ENCODE data around the gene OBP2A. TPM values are rescaled to one million over a fixed set of nuclear protein-coding genes. Genes with fewer than 3 reads are reported as not detected.
"Not testable (repeated sequence)": the region's sequence is repeated elsewhere in the genome, so short reads cannot be mapped to it uniquely, and the experiment has no call there.

The OBP2A gene
- total RNA-seq, 1 experiment from 2014 or later = not detected

DNA sequence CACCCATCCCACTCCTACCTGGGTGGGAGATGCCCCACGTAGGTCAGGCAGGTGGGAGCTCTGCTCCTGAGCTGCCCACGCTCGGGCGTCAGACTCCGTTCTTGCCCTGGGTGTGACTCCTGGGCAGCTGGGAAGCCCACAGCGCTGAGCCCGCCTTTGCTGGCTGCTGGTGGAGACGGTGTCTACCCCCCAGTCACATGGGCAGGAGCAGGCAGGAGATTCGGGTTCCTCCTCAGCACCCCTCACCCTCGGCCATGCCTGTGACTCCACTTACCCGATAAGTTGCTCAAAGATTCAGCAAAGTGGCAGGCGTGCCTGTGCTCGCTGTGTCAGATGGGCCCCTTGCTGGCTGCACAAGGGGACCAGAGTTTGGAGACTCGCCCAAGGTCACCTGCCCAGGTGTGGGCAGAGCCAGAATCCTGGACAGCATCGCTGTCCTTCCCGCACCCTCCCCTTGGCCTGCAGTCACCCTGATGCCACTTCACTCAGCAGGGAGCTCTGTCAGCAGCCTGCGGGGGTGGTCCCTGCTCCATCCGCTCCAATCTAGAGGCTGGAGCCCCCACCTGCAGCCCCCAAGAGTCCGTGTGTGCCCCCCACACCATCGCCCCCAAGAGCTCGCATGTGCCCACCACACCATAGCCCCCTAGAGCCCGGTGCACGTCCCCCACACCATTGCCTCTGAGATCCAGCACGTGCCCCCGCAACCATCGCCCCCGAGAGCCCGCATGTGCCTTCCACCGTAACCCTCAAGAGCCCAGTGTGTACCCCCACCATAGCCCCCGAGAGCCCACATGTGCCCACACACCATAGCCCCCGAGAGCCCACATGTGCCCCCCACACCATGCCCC lies 20.5 kb upstream of the OBP2A start:
- no peak for DNase-seq (ENCODE audit: extremely low read depth, low read depth)

DNA sequence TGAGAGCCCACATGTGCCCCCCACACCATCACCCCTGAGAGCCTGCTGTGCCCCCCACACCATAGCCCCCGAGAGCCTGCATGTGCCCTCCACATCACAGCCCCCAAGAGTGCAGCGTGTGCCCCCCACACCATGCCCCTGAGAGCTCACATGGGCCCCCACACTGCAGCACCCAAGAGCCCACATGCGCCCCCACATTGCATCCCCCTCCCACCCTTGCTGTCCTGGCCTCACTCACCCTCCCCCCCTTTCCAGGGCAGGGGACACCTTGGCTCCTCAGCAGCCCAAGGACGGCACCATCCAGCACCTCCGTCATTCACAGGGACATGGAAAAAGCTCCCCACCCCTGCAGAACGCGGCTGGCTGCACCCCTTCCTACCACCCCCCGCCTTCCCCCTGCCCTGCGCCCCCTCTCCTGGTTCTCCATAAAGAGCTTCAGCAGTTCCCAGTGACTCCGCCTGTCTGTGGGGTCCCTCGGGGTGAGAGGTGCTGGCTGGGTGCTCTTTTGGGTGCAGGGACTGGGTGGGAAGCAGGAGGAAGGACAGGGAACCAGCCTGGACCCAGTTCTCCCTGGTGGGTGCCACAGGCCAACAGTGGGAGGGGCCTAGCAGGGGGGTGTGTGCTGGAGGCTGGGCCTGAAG lies 19.7 kb upstream of the OBP2A start:
- DNase-seq (ENCODE audit: extremely low read depth, low read depth) = peak; percentile 89

DNA sequence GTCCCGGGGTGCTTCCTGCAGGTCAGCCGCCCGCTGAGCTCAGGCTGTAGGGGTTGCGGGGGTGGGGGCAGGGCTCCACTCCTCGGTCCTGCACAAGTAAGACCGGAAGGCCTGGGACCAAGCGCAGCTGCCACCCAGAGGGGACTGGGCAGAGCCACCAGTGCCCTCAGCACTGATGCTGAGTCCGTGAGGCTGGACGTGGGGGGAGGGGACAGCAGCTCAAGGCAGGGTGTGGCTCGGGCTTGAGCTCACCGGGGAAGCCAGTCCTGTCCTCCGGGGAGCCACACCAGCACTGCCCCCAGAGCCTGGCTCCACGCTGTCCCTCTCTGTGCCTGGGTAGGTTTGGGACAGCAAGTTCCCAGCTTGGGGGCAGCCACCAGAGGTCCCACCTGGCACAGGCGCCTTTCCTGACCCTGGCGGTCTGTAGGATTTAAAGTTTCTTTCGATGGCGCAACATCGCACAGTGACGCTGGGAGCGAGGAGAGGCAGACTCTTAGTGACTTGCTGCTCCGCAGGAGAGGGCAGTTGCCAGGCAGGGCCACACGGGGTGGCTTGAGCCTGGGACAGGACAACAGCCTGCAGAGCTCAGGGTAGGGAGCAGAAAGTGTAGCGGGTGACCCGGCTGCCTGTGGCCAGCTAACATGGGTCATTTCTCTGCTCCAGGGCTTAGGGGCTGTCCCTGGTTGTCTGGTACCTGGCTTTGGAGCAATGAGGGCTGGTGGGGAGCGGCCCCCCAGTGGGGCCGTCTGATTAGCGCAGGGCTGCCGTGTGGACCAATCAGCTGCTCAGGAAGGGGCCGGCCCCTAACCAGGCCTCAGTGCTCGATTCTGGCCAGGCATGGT lies 19.0 kb upstream of the OBP2A start:
- DNase-seq (ENCODE audit: extremely low read depth, low read depth) = peak; percentile 88

DNA sequence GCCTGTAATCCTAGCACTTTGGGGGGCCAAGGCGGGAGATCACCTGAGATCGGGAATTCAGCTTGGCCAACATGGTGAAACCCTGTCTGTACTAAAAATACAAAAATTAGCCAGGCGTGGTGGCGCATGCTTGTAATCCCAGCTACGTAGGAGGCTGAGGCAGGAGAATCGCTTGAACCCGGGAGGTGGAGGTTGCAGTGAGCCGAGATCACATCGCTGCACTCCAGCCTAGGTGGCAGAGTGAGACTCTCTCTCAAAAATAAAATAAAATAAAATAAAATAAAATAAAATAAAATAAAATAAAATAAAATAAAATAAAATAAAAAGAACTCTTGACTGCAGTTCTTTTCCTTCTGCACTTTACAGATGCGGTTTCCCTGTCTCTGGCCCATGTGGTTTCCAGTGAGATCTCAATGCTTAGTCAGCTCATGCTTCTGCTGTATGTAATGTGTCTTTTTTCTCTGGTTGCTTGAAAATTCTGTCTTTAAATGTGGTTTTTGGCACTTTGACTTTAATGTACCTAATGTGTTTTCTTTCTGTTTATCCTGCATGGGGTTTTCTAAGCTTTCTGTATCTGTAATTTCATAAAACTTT lies 17.0 kb upstream of the OBP2A start:
- not testable (repeated sequence) for DNase-seq (ENCODE audit: extremely low read depth, low read depth)

DNA sequence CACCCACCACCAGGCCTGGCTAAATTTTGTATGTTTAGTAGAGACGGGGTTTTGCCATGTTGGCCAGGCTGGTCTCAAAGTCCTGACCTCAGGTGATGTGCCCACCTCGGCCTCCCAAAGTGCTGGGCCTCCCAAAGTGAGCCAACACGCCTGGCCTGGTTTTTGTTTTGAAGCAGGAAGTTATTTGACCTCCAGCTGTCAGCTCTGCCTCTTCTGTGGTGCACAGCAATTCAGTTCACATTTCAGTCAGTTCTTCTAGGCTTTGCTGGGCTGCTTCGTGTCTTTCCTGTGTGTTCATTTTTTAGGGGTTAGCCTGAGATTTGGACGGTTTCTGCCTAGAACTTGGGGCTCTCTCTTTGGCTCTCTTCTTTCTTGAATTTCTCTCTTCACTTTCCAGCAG lies 15.8 kb upstream of the OBP2A start:
- no peak for DNase-seq (ENCODE audit: extremely low read depth, low read depth)

DNA sequence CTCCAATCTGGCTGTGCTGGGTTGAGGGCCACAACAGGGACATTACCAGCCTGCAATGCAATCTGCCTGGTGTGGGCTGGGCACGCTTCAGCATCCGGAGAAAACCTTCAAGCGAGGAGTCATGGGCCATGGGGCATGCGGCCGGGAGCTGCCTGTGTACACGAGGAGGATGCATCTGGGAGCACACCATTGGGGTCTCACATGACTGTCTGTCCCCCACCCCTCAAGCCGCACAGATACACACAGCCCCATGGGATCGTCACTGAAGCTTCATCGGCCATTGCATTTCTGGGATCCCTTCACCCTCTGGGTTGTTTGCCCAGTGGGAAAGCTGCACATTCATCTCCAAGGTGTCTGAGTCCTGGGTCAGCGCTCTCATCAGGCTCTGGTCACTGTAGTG lies 14.8 kb upstream of the OBP2A start:
- no peak for DNase-seq (ENCODE audit: extremely low read depth, low read depth)

DNA sequence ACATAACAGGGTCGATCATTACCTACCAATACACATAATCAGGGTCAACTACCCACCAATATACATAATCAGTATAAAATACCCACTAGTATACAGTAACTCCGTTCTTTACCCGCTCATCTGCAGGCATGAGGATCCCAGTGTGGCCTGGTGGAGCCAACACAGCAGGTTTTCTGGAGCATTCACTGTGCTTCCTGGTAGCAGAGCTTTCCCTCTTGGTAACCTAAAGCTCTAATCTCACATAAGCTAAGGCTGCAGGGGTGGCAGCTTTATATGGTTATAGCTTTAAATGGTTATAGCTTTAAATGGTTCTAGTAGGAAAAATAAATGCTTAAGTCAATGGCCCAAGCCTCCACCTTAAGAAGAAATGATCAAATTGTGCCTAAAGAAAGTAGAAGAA lies 12.8 kb upstream of the OBP2A start:
- DNase-seq (ENCODE audit: extremely low read depth, low read depth) = no peak

DNA sequence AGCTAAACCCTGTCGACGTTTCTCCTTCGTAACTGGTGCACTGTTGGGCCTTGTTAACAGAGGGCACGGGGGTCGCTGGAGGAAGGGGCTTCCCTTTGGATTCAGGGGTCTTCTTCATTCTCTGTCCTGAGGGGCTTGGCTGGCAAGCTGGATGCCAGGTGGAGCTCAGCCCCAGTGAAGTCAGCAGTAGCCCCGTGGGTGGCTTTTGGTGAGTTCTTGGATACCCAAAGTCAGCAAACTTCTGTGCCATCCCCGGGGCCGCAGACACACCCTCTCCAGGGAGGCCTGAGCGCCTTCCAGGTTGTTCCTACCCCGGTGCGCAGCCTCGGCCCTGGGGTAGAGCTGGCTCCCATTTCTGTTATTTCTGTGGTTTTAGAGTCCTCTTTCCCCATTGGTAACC lies 12.3 kb upstream of the OBP2A start:
- no peak for DNase-seq (ENCODE audit: extremely low read depth, low read depth)

DNA sequence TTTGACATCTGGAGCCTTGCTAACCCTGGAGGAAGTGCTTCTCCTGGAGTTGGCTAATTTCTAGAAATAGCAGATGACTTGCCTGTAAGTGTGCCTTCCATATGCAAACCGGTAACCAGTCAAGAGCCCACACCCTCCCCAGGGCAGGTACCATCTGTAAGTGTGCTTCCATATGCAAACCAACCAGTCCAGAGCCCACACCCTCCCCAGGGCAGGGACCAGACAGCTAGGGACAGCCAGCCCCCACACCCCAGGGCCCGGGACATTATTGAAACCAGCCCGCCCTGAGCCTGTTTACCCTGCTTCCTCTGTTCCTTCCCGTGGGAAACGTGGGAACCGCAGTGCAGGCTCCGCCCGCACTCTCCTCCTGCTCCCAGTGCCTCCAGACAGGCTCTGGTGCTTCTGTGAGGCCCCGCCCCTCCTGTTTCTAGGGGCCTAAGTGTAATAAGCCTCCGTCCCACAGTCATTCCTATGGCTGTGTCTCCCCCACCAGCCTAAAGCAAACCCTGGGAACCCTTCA lies 11.7 kb upstream of the OBP2A start:
- not testable (repeated sequence) for DNase-seq (ENCODE audit: extremely low read depth, low read depth)

DNA sequence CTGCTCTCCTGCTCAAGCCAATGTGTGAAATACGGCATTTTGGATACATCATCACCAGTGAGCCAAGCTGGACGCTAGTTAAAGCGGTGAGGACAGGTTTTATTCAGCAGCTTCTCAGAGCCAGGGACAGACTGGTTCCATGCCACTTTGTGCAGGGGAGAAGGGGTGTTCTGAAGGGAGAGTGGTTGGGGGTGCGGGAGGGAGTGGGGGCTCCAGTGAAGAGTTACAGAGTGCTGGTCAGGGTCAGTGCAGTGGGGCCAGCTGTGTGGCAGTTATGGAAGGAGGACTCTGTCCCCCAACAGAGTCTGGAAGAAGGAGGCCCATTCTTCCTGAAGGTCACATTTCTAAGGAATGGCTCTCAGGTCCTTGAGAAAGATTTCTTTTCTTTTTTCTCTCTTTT lies 11.1 kb upstream of the OBP2A start:
- DNase-seq (ENCODE audit: extremely low read depth, low read depth) = not testable (repeated sequence)

DNA sequence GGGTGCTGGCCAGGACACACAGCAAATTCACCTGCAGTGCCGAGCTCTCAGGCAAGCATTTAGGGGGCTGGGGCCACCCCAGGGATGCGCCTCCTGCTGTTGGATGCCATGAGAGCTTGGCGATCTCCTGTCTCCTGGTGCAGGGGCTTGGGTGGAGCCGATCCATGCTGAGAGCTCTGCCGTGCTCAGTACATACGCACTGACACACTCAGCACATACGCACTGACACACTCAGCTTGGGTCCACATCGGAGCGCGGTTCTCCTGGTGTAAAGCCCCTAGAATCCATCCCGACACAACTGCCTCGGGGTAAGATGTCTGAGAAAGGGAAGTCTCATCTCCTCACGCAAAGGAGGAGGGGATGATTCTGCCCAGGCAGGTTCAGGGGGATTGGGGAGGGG lies 10.3 kb upstream of the OBP2A start:
- not testable (repeated sequence) for DNase-seq (ENCODE audit: extremely low read depth, low read depth)

DNA sequence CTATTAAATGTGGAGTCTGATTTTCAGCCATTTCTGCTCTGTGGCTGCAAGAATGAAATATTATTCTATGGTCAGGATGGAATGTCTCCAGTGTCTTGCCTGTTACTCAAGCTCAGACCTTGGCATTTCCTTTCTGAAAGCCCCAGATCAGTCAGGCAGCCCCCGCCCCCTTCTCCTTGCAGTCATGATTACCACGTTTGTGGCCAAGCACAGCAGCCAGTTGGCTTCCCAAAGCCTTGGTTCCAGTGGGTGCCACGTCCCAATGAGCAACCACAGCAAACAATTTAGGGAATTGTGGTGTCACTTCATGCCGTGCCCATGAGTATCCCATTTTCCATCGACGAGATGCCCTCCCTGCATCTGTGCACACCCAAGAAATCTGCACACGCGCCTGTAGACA lies 9.7 kb upstream of the OBP2A start:
- DNase-seq (ENCODE audit: extremely low read depth, low read depth) = no peak

DNA sequence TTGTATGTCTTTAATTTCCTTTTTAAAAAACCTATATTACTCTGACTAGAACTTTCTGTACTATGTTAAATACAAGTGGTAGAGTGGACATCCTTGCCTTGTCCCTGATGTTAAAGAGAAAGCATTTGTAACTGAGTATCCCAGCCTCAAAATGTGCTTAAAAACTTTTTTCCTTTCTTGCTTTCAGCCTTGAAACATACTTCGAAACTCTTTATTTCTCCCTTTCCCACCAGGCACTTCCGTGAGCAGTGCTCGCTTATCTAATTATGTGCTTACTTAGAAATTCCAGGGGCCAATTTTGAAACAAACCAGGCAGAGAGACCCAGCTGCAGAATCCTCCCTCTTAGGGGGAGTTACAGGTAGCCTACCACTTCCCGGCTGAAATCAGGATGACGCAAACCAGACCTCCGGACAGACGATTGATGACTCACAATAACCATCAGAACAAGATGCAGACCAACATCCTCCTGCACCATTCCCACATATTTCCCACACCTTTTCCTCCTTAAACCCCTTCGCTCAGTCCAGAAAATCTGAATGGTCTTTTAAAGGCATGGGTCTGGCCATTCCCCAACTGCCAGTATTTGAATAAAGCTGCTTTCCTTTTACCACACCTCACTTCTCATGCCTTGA lies 2.5 kb upstream of the OBP2A start:
- DNase-seq (ENCODE audit: extremely low read depth, low read depth) = not testable (repeated sequence)

DNA sequence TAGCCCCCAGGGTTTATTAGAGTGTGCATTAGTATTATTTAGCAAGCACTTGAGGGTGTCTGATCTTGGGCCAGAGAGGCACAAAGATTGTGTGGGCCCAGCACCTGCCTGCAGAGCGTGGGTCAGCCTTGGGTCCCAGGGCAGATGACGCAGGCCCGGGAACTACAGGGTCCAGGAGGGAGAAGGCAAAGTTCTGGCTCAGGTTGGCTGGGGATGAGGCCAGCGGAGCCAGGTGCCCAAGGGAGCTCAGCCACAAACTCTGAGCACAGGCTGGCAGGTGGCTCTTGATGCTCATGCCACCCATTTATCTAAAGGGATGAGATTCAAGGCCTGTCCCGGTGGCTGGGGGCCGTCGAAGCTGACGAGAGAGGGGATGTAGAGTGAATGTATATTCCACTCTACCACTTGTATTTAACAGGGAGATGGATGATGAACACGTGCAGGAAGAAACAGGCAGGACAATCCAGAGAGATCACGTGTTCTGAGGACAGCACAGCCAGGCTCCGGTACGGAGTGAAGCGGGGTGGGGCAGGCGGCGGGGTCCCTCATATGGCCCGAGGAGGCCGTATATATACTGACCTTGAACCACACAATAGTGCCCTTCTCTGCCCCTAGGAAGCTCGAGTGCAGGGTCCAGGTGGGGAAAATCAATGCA lies 818 bp upstream of the OBP2A start:
- no peak for DNase-seq (ENCODE audit: extremely low read depth, low read depth)

DNA sequence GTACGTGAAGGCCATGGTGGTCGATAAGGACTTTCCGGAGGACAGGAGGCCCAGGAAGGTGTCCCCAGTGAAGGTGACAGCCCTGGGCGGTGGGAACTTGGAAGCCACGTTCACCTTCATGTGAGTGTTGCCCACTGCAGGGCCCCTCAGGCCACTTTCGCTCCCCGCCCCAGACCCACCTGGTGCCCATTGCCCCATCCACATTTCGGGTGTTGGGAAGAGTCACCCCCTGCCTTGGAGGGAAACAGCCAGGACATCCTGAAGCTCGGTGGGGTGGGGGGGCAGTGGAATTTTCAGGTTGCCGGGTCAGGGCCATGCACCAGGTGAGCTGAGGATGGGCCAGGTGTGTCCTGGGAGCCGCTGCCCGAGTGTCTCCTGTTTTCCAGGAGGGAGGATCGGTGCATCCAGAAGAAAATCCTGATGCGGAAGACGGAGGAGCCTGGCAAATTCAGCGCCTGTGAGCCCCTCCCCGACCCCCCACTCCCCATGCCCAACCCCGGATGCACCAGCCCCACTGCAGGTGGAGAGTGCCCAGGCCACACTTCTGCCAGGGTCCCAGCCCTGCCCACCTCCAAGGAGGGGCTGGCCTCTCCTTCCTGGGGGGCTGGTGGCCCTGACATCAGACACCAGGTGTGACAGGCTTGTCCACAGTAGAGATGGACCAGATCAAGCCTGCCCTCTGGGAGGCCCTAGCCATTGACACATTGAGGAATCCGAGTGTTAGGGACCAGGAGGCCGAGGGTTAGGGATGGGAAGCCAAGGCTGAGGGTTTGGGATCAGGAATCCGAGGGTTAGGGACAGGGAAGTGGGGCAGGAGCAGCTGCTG lies 1.1 kb downstream of the OBP2A start:
- not testable (repeated sequence) for DNase-seq (ENCODE audit: extremely low read depth, low read depth)

DNA sequence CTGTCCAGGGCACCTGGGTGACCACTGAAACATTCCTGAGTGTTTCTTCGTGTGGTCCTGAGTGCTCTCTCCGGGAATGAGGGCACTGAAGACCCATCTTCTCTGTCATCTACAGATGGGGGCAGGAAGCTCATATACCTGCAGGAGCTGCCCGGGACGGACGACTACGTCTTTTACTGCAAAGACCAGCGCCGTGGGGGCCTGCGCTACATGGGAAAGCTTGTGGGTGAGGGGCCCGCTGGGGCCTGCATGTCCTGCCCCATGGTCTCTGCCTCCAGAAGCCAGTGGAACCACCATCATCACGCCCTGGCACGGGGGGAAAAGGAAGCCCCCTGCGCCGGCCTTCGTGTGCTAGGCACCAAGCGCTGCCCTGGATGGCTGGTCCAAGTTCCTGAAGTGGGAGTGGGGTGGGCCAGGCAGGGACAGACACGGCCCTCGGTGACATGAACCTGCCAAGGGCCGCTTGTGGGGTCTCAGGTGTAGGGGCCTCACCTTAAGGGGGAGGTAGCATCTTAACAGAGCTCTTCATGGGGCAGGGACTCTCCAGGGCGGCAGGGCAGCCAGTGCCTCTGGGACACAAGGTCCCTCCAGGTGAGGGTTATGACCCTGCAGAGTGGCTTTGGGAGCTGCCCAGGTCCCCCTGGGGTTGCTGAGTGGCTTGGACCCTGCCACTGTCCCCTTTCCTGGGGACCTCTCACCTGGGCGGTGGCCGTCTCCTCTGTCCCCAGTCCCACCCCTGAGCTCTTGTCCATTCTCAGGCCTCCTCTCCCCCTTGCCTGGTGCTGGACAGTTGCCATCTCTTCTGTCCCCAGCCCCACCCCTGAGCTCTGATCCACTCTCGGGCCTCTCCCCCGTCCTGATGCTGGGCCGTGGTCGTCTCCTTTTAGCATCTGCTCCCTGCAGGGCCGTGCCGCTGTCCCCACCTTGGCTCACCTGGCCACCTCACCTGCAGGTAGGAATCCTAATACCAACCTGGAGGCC lies 2.1 kb downstream of the OBP2A start:
- DNase-seq (ENCODE audit: extremely low read depth, low read depth) = no peak

DNA sequence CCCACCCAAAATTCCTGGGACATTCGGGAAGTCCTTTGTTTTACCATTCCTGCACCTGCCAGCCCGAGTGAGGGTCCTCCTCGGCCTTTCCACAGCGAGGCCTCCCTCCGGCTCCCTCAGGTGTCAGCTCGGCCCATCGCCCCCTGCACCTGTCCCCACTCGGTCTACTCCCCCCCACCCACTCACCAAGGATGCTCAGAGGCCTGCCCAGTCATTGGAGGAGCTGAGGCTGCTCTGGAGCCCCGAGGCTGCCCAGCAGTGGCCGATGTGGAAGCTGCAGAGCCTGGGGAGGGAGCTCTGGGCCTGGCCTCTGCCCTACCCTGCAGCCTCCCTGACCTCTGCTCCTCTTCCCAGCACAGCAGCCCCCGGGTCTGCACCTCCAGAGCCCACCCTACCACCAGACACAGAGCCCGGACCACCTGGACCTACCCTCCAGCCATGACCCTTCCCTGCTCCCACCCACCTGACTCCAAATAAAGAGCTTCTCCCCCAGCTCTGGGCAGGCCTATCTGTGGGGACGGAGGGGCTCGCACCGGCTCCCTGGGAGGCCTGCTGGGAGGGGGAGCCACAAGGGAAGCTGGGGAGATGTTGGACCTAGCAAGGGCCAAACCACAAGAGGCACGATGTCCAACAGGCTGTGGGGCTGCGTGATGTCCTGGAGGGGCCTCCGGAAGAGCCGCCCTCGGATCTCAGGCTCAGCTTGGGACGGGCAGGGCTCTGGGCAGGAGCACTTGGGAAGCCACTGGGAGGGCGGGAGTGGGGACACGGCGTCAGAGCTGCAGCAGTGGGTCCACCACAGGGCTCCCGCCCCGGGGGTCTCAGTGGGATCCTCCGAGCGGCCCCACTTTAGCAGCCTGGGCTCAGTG lies 3.8 kb downstream of the OBP2A start:
- DNase-seq (ENCODE audit: extremely low read depth, low read depth) = not testable (repeated sequence)

All from NCI-H460 (cell line).